GM19468 (cell line): ENCODE results near the gene INHA.

Experiments
- ATAC-seq: cut with Tn5 transposase; IDR thresholded peaks from one replicate; pipeline ENCODE4 v1.9.1; 2021; ENCODE audit warnings: mild to moderate bottlenecking, moderate library complexity, moderate number of reproducible peaks; ENCODE audit not compliant: unreplicated experiment; ENCODE audit errors: extremely low read depth

INHA gene

GRCh38 chr2:219557320-219557719 is 14.8 kb upstream of the INHA start:
- ATAC-seq = no peak

DNA sequence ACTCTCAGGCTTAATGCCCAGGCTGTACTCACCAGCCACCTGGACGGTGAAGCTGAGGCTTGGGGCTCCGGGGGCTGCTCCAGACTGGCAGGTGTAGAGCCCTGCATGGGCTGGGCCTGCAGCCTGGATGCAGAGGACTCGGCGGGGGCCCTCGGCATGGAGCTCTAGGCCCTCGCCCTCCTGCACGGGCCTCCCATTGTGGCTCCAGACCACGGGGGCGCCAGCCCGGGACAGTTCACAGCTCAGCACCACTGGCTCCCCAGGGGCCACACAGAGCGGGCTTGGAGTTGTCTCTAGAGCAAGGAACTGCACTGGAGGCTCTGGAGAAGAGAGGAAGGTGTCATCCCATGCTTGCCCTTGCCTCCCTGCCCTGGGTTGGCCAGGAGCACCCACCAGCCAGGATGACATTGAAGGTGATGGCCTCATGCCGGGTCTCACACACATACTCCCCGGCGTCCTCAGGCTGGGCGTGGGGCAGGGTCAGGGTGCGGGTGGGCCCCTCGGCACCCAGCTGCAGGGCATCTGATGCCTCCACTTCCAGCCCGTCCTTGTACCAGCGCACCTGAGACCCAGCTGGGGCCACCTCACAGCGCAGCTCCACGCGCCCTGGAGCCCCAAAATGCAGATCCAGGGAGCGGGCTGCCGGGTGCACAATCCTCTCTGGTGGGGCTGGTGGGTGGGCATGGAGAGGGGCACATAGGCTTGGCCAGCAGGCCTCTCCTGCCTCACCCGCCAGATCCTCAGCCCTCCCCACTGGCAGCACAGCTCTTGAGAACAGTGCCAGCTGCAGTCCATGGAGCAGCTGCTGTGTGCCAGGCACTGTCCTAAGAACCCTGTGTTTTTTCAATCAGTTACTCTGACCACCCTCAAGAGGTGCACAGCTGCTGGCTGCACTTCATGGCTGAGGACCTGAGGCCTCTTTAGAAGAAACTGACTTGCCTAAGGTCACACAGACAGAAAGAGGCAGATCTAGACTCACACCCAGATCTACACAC is 14.0 kb upstream of the INHA start:
- ATAC-seq = no peak

DNA sequence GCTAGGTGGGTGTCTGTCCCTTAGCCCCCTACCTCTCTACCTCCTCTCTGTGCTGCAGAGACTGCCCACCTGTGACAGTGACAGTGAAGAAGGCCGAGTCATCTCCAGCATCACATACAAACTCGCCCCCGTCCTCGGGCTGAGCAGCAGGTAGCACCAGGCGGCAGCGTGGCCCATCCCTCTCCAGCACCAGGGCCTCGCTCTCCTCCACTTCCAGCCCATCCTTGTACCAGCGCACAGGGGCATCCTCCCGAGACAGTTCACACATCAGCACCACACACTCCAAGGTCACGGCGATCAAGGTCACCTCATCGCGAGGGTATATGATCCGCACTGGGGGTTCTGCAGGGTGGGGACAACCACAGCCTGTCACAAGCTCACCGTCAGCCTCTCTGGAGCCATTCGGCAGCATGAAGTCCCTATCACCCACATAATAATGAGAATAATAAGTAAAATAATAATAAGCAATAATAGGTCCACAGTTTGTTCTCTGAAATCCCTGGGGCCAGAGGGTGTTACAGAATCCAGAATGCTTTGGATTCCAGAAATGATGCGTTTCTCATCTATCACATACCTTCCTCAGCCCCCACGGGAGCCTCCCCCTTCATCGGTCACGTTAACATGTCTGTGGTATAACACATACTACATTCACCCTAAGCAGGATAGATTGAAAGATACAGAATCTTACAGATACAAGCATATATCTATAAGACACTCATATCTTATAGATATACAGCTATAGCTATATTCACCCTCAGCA is 12.8 kb upstream of the INHA start:
- no peak for ATAC-seq

- no peak for ATAC-seq
These were observed 11.8 kb upstream of the INHA start for GRCh38 chr2:219560037-219560892.

DNA sequence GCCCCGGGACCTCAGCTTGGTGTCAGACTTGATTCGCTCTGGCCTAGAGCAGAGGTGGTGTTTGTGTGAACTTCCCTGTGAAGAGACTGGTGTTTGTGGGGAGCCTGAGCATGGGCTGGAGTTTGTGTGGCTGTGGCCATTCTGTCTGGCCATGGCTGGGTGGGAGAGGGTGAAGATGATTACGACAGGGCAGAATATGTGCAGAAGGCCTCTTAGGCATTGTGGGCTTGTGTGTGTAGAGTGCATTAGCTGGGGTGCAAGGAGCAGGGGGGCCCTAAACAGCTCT is 11.3 kb upstream of the INHA start:
- no peak for ATAC-seq

- no peak for ATAC-seq
These were observed 10.7 kb upstream of the INHA start for GRCh38 chr2:219561179-219562048.

- no peak for ATAC-seq
These were observed 9.8 kb upstream of the INHA start for GRCh38 chr2:219562049-219563020.

DNA sequence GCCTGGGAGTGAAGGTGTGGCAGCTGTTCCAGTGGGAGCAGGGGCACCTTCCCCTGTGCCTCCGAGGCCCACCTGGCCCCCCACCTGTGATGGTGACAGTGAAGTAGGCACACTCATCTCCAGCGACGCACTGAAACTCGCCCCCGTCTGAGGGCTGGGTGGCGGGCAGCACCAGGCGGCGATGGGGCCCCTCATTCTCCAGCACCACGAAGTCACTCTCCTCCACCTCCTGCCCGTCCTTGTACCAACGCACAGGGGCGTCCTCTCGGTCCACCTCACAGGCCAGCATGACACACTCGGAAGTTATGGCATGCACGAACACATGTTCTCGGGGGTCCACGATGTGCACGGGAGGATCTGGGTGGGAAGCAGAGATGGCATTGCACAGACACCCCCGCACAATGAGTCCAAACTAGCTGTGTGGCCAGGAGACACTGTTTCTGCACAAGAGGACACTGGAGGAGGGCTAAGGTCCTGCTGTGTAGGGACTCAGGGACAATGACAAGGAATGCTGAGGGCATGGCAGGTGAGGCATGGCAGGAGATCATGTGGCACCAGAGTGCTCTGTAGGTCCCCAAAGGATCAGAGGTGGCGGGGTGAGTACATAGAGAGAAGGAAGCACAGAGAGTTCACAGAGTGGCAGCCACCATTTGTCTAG is 8.7 kb upstream of the INHA start:
- no peak for ATAC-seq

DNA sequence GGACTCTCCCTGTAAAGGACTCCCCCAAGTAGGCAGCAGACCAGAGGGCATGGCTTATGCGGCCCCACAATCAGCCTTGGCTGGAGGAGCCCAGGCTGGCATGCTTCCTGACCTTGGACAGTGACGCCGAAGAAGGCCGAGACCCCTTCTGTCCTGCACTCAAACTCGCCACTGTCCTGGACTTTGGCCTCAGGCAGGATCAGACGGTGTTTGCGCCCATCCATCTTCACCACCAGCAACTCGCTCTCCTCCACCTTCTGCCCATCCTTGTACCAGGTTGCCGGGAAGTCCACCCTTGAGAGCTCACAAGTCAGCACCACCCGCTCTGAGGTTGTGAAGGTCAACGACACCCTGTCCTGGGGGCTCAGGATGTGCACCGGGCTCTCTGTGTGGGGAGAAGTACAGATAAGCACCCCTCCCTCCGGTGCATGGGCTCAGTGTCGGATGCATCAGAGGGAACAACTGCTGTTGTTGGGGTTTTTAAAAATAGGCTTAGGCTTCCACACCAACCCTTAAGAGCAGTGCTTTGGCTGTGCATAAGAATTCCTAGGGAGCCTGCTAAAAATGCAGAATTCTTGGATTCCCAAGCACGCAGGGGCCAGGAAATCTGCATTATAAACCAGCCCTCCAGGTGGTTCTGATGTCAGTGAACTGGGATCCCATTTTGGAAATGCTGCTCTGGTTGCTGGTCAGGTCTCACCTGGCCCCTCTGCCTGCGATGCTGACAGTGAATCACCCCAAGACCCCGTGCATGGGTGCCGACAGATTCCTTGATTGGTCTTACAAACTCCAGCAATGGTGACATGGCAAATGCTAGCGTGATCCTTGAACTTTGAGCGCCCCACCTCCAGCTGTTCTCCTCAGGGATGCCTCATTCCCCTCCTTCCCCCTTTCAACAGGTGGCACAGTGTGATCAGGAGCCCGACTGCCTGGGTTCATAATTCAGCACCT is 6.7 kb upstream of the INHA start:
- no peak for ATAC-seq

DNA sequence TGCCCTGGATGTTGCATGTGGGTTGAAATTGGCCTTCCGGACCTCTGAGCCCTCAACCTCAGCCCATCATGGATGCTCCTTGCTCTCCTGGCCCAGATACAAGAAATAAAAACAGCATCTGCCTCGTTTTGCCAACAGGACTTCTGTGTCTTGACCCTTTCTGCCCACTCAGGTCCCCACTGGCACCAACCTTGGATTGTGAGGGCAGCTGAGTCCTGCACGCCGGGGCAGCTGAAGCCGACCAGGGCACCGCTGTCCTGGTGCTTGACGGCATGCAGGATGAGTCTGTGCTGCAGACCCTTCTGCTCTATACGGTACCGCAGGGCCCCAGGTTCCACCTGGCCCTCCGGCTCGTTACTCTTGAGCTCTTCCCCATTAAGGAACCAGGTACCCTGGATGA is 5.5 kb upstream of the INHA start:
- no peak for ATAC-seq

- no peak for ATAC-seq
These were observed 5.0 kb upstream of the INHA start for GRCh38 chr2:219567131-219567530.

DNA sequence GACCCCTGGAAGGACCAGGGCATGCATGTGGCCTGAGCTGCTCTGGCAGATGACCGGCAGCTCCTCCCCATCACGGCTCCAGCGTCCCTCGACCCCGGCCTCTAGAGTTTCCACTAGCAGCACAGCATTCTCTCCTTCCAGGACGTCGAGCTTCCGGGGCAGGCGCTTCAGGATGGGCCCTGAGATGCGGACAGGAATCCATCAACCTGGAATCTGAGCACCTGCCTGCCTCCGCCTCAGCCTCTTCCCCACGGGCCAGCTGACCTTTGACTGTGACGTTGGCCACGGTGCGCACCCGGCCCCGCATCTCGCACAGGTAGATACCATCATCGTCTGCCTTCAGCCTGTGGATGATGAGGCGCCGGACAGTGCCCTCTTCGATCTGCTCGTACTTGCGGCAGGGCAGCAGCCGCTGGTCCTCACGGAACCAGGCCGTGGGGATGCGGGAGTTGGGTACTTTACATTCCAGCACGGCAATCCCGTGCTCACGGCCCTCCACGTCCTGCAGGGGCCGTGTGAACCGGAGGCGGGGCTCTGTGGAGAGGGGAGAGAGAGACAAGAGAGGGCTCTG is 4.2 kb upstream of the INHA start:
- no peak for ATAC-seq

- no peak for ATAC-seq
These were observed 3.1 kb upstream of the INHA start for GRCh38 chr2:219569041-219569440.

GRCh38 chr2:219569635-219570034 is 2.5 kb upstream of the INHA start:
- ATAC-seq = no peak

GRCh38 chr2:219570194-219570923 is 1.8 kb upstream of the INHA start:
- ATAC-seq = no peak

DNA sequence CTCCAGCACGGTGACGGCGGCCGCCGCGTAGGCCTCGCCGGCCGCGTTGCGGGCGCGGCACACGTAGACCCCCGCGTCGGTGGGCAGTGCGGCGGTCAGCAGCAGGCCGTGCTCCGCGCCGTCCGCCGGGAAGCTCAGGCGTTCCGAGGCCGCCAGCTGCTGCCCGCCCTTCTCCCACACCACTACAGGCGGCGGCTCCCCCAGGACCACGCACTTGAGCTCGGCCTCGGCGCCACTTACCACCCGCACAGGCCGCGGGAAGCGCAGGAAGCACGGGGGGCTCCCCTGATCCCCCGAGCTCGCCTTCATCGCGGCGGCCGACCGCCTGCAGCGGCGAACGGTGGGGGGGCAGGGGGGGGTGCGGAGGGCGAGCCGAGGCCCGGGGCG is 1.2 kb upstream of the INHA start:
- no peak for ATAC-seq
